Stimulated activated CD4-positive, alpha-beta T cell treated with anti-CD3 and anti-CD28 coated beads, Interleukin-4, amount 100 ng/mL, for 4 hours (primary cell): ENCODE data around the gene SAMD8.

ENCODE experiments used
- DNase-seq, 2 experiments: peaks; one replicate each; pipeline ENCODE4 v3.0.0-alpha.2; 2020

Gene SAMD8

DNA sequence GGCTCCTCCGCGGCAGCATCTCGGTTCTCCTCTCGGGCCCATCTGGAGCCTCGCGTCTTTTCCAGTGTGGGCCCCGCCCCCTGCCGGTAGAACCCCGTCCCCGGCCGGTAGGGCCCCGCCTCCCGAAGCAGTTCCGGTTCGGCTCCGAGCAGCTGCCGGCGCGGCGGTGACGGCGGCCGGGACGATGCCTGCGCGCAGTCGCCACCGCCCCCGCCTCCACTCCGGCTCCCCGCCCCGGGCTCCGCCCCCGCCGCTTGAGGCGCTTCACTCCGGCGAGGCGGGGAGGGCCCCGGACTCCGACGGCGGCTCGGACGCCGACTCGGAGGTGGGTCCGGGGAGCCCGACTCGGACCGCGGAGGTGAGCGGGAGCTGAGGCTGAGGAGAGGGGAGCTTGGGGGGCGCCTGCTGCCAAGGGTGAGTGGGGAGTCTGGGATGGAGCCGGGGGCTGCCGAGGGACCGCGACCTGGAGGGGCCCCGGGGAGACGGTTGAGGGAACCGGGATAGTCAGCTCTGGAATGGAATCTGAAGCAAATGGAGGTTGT, at the start of gene SAMD8:
Gene SAMD8 (plus strand): TSS at position 292 of the 542 bp plus-strand sequence. CDS start 38,873 bp downstream, outside the sequence.
- peak; percentile 95 for DNase-seq

DNA sequence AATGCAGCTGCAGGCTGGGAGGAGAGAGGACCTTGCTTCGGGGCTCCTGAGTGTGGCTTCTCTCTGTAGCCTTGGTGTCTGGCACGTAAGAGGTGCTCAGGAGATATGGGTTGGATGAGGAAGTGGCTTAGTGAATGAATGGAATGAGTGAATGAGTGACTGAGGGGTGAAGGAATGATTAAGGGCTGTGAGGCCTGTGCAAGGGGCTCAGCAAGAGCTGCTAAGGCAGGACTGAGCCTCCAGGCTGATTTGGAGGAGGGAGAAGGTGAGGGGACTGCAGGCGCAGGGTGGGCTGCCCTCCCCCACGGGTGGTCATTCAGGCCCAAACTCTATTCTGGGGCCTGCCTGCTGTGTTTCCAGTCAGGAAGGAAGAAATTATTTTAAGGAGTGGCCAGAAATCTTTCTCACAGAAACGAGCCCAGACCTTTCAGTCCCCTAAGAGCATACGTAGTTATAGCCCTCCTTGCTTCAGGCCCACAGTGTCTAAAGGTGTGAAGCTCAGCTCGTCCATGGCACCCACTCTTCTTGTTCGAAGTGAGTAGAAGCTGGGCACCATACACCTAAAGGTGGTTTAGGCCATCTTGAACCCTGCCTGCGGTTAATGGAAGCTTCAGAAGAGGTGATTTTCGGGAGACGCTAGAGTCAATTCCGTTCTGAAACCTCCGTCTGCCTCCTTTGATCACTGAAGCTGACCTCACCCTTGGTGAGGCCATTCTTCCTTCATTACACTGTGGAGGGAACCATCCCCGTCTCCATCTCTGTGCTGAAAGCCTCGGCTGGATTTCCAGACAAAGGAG, 49.5 kb upstream of the SAMD8 start:
- no peak for DNase-seq

DNA sequence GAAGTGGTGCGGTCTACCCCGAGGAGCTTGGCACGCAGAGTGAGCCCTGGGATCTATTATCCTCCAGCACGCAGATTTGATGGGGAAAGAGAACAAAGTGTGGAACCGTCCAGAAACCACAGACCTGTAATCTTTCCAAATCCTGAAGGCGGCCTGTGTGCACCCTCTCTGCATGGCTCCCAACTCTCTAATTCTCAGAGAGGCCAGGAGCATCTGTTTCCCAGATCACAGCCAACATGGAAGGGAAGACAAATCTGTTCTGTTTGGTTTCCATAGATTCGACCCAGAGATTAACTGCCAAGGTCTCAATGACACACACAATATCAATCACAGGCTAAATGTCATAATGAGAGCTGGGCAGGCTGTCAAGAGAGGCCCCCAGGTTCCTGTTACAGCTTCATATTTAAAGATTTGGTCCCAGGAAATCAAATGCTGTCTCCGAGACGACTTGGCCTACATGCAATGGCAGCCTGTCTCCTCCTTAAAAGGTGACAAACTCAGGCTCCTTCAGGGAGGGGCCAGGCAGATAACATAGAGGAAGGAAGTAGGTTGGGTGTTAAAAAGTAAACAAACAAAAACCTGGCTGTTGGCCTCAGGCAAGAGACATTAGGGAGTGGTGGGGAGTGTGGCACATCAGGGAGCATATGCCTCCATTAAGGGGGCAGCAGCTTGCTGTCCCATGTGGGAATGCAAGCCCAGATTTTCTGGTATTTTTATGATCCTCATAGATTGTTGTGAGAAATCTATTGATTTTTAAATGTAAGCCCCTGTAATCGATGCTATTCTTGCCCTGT, 48.8 kb upstream of the SAMD8 start:
- DNase-seq: no peak

DNA sequence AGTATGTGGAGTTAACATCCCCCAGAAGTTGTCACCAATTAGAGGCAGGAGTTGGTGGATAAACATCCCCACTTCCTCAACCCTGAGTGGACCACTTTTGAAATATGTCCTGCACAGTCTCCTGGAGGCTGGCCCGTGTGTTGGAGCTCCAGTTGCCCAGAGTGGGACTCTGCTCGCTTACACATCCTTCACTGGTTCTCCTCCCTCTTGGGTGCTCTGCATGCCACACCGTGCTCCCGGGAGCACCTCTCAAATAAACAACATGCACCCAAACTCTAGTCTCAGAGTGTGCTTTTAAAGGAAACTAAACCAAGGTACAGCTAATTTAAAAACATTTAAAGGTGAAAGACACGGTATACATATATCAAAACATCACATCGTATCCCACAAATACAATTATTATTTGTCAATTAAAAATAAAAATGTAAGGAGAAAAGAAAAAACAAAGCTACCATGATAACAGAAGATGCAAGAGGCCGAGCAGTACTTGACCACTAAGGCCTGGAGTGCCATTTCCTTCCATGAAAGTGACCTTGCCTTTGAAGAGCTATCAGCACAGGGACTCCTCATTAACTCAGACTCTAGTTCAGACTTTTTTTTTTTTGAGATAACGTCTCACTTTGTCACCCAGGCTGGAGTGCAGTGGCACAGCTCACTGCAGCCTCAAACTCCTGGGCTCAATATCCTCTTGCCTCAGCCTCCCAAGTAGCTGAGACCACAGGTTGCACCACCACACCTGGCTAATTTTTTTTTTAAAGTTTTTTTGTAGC, 47.8 kb upstream of the SAMD8 start:
- no peak for DNase-seq

GRCh38 chr10:75065076-75065475, 46.4 kb upstream of the SAMD8 start:
- no peak for DNase-seq

GRCh38 chr10:75066271-75066670, 45.2 kb upstream of the SAMD8 start:
- DNase-seq: no peak

GRCh38 chr10:75067272-75067671, 44.2 kb upstream of the SAMD8 start:
- no peak for DNase-seq

DNA sequence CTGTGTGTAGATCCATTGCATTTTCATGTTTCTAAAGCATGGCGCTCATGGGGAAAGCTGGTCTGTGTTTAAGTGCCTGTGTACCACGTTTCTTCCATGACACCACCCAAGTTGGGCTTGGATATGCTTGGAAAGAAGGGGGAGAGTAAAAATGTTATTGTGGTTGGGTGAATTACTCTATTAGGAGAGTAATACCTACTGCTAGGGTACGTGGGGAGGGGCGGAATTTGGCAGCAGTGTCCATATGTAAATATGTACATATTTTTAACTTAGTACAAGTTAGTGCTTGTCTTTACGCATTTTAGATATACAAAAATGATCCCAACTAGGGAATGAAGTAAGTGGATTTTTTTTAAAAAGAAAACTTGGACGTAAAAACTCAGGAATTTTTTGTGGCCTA, 42.9 kb upstream of the SAMD8 start:
- DNase-seq: no peak

- no peak for DNase-seq
Observed at GRCh38 chr10:75070476-75070875, 41.0 kb upstream of the SAMD8 start.

- DNase-seq: no peak
Observed at GRCh38 chr10:75070961-75071428, 40.5 kb upstream of the SAMD8 start.

- DNase-seq: no peak
Observed at GRCh38 chr10:75071756-75072155, 39.7 kb upstream of the SAMD8 start.

DNA sequence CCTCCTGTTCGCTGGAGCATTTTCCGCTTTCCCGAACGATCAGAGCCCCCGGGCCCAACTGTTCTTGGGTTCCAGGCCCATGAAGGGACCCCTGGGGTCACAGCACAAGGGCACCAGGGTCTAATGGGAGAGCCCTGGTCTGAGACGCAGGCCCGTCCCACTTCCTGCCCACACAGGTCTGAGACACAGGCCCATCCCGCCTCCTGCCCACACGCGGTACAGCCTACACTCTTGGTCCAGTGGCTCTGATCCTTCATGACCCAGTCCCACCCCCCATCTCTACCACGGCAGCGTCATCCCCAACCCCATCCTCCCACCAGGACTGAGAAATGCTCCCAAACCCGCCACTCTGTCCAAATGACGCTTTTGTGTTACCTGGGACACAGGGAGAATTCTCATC, 38.7 kb upstream of the SAMD8 start:
- DNase-seq: no peak

GRCh38 chr10:75073442-75073841, 38.0 kb upstream of the SAMD8 start:
- no peak for DNase-seq

DNA sequence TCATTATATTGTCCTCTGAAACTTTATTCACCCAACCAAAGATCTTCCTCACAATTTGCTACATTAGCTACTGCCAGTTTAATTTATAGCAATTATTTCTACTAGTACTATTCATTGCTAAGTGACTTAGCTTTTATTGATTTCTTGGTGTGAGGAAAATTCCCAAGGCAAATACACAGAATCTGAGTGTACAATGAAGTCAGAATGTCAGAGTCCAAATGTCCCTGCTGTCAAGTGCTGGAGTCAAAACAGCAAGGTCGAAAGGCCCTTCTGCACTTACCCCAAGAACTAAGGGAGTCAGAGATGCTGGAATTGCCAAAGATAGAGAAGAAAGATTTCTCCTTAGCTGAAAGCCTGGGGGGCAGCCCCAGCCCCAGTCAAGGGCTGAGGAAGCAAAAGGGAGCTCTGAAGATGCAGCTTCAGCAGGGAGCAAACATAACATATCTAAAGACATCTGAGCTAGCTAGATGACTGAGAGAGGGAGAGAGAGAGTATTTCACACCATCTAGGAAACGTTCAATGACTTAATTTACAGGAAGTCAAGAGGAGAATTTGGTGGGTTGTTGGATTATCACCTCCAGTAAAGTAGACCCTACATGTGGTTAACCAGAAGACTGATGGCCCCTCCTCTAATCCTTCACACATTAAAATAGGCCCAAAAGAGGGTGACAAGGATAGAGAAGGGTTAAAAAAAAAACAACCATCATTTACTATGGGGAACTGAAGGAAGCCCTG, 36.6 kb upstream of the SAMD8 start:
- no peak for DNase-seq

- DNase-seq: no peak
Observed at GRCh38 chr10:75076348-75076747, 35.1 kb upstream of the SAMD8 start.

DNA sequence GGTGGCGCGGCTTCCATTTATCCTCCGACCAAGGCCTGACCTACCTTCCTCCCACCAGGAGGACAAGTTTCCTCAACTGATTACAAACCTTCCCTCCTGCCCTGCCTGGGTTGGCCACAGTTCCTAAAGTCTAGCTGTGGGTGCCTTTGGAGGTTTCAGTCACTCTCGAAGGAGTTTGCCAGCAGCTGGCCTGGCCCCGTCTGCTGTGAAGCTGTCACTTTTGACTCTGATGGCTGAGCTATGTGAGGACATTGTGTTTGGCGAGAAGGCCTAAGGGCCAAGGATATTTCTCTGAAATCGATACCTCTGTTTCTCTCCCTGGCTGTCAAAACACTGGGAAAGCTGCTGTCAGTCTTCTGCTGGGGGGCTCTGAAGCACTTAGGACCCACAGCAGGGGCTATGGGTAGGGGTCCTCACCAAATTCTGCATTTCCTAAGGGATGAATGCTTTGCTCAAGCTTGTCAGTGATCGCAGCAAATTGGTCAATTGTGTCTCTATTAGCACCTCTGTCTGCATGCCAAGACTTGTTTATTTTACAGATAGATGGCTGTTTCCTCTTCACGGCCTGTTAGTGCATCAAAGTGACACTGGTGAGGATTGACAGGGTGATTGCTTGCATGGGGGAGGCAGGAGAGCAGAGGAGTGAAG, 31.9 kb upstream of the SAMD8 start:
- no peak for DNase-seq

- no peak for DNase-seq
Observed at GRCh38 chr10:75080554-75080953, 30.9 kb upstream of the SAMD8 start.

GRCh38 chr10:75081379-75081778, 30.1 kb upstream of the SAMD8 start:
- DNase-seq: no peak

DNA sequence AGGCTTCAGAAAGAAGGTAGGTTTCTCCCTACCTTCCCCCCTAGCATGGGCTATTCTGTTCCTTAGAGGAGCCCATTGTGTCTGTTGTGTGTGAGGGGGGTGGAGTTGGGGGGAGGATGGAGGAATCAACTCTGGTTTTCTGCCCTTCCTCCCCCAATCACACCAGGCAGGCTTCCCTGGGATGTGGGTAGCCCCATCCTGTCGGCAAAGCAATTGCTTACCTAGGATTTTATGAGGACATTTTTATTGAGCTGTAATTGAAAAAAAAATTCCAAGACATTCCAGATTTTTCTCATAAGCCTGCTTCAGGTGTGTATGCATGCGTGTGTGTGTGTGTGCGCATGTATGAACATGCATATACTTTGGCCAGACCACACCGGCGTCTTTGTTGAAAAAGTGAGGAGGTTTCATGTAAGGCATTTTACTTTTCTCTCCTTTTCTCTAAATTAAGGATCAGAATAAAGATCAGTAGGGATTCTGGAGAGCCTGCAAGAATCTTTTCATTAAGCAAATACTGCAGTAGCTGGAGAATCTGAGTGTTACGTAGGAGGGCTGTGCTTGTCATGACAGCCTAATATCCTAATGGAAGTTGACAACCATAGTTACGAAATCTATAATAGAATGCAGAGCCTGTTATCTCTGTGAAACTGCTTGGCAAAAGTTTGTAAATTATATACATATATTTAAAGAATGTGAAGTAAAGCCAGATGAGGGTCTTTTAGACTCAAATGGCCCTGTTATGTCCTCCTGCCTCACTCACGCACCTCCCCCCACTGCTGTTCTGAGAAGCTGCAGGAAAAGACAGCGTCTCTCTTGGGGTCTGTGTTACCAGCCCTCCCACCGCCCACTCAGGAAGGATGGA, 27.3 kb upstream of the SAMD8 start:
- no peak for DNase-seq

DNA sequence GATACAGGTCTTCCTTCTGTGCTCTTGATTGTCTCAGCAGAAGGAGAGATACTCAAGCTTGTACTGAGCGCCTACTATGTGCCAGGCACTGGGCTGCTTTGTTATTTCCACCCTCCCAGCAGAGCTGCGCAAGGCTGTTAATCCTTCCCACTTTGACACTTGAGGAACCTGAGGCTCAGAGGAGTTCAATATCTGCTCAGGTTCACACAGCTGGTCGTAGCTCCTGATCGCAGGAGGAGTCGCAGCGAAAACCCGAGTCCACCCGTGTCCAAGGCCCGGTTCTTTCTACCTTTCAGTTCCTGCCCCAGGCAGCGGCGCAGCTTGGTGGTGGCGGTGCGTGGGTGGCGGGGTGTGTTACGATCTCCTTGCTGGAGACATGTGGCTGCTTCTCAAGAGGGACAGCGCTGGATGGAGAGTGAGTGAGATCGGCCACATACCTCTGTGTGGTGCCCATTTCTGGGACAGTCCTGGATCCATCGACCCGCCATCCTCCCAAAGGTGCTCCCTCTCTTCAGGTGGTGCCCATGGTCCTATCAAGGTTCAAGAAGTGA, 26.5 kb upstream of the SAMD8 start:
- DNase-seq: no peak
